ENCODE data around the gene LCN12.

LCN12 gene

GRCh38 chr9:136964171-136964689, 12.2 kb downstream of the LCN12 start:
- H3K36me3 ChIP-seq, result no peaks in the 10 kb centered on the region
- TF ChIP-seq CTCF (IDR thresholded peaks at IDR 0.05; ENCODE audit: low read depth, low read length), result no peak
- no peak for DNase-seq
- H3K9me3 ChIP-seq (ENCODE audit: severe bottlenecking), result no peaks in the 10 kb centered on the region
- H3K4me3 ChIP-seq (ENCODE audit: low read depth, low read length), result no peak overlapping the region
- H3K27me3 ChIP-seq (ENCODE audit: insufficient read depth, low read depth, severe bottlenecking), result no peaks in the 10 kb centered on the region
- H3K27ac ChIP-seq, result no peak overlapping the region

- H3K4me3 ChIP-seq (ENCODE audit: low read depth, low read length), result no peak overlapping the region
- no peaks in the 10 kb centered on the region for H3K9me3 ChIP-seq (ENCODE audit: severe bottlenecking)
- TF ChIP-seq CTCF (IDR thresholded peaks at IDR 0.05; ENCODE audit: low read depth, low read length), result no peak
- no peak for DNase-seq
- H3K36me3 ChIP-seq, result no peaks in the 10 kb centered on the region
- H3K27me3 ChIP-seq (ENCODE audit: insufficient read depth, low read depth, severe bottlenecking), result no peaks in the 10 kb centered on the region
- no peak overlapping the region for H3K27ac ChIP-seq
Measured at GRCh38 chr9:136964833-136965422, 12.9 kb downstream of the LCN12 start.

- DNase-seq, result no peak
- H3K27ac ChIP-seq, result no peak overlapping the region
- H3K4me3 ChIP-seq (ENCODE audit: low read depth, low read length), result no peak overlapping the region
Measured at GRCh38 chr9:136965771-136966484, 13.9 kb downstream of the LCN12 start.

GRCh38 chr9:136968333-136969127, 16.5 kb downstream of the LCN12 start:
- Histone ChIP-seq H3K36me3 (no peaks in the 10 kb centered on the region), H3K27ac (no peak overlapping the region), H3K9me3 (ENCODE audit: severe bottlenecking) (no peaks in the 10 kb centered on the region), H3K27me3 (ENCODE audit: insufficient read depth, low read depth, severe bottlenecking) (no peaks in the 10 kb centered on the region), H3K4me3 (ENCODE audit: low read depth, low read length) (no peak overlapping the region)
- no peak for DNase-seq
- TF ChIP-seq CTCF (IDR thresholded peaks at IDR 0.05; ENCODE audit: low read depth, low read length), result no peak

More at GRCh38 chr9:136965771-136966484, 13.9 kb downstream of the LCN12 start:
- no peaks in the 10 kb centered on the region for H3K27me3 ChIP-seq (ENCODE audit: insufficient read depth, low read depth, severe bottlenecking)
- H3K36me3 ChIP-seq, result no peaks in the 10 kb centered on the region
- H3K9me3 ChIP-seq (ENCODE audit: severe bottlenecking), result no peaks in the 10 kb centered on the region
- TF ChIP-seq CTCF (IDR thresholded peaks at IDR 0.05; ENCODE audit: low read depth, low read length), result no peak

- TF ChIP-seq CTCF (IDR thresholded peaks at IDR 0.05; ENCODE audit: low read depth, low read length), result no peak
- Histone ChIP-seq H3K27ac (no peak overlapping the region), H3K36me3 (no peaks in the 10 kb centered on the region), H3K4me3 (ENCODE audit: low read depth, low read length) (no peak overlapping the region), H3K27me3 (ENCODE audit: insufficient read depth, low read depth, severe bottlenecking) (no peaks in the 10 kb centered on the region), H3K9me3 (ENCODE audit: severe bottlenecking) (no peaks in the 10 kb centered on the region)
- no peak for DNase-seq
Measured at GRCh38 chr9:136969150-136969549, 17.1 kb downstream of the LCN12 start.

Data from WERI-Rb-1 (cell line).